Chondrocyte (in vitro differentiated cells): ENCODE data around the gene NXN. TPM values are rescaled to one million over a fixed set of nuclear protein-coding genes. Genes with fewer than 3 reads are reported as not detected.

Experiments used
- DNase-seq: peaks from one replicate; pipeline ENCODE4 v3.0.0; 2021; ENCODE audit warnings: mixed read lengths, low spot score
- H3K27ac Mint-ChIP-seq: one replicate; pipeline ENCODE4 v1.8.0; 2021; ENCODE audit warnings: mild to moderate bottlenecking, moderate library complexity, mixed read lengths; ENCODE audit not compliant: unreplicated experiment
- H3K27me3 Mint-ChIP-seq: 2 replicates; pipeline ENCODE4 v1.8.0; 2021; ENCODE audit warnings: low read depth, mixed read lengths
- H3K36me3 Mint-ChIP-seq: 2 replicates; pipeline ENCODE4 v1.8.0; 2021; ENCODE audit warnings: low read depth, mixed read lengths
- H3K4me1 Mint-ChIP-seq: 2 replicates; pipeline ENCODE4 v1.8.0; 2021; ENCODE audit warnings: low read depth, mild to moderate bottlenecking, mixed read lengths
- H3K4me3 Mint-ChIP-seq: one replicate; pipeline ENCODE4 v1.8.0; 2021; ENCODE audit warnings: mild to moderate bottlenecking, moderate library complexity, mixed read lengths; ENCODE audit not compliant: unreplicated experiment
- H3K9me3 Mint-ChIP-seq: 2 replicates; pipeline ENCODE4 v1.8.0; 2021; ENCODE audit warnings: low read depth, mixed read lengths
- total RNA-seq: library from RNA; stranded (reverse); gene quantifications from 3 replicates; pipeline ENCODE4 v1.2.1, GENCODE V29; 2021
- TF ChIP-seq, protein P1 (sequence below): fragments of 200-600 bp; sonication (generic); IDR thresholded peaks from 2 replicates; pipeline ENCODE4 v1.5.0; 2021; ENCODE audit warnings: antibody characterized with exemption, mild to moderate bottlenecking, moderate library complexity

NXN gene
- total RNA-seq, 1 donor from 2014 or later, result 86.4 TPM

DNA sequence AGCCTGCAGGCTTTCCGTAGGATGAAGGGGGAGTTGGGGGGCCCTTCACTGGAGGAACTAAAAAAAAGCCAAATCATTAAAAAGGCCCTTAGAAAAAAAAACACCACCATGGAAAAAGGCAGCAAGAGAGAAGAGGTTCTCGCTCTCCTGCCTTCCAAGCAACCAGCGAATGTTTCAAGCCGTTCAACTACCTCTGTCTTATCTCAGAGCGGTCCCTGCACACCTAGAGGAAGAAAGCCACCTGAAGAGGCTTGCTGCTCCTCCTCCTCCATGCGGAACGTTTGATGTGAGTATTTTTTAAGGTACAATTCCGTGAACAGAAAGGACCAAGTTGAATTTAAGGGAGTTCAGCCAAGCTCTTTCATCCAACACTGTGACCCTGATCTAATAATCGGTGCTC is 9.2 kb downstream of the NXN start:
- TF ChIP-seq, protein P1, sequence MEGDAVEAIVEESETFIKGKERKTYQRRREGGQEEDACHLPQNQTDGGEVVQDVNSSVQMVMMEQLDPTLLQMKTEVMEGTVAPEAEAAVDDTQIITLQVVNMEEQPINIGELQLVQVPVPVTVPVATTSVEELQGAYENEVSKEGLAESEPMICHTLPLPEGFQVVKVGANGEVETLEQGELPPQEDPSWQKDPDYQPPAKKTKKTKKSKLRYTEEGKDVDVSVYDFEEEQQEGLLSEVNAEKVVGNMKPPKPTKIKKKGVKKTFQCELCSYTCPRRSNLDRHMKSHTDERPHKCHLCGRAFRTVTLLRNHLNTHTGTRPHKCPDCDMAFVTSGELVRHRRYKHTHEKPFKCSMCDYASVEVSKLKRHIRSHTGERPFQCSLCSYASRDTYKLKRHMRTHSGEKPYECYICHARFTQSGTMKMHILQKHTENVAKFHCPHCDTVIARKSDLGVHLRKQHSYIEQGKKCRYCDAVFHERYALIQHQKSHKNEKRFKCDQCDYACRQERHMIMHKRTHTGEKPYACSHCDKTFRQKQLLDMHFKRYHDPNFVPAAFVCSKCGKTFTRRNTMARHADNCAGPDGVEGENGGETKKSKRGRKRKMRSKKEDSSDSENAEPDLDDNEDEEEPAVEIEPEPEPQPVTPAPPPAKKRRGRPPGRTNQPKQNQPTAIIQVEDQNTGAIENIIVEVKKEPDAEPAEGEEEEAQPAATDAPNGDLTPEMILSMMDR, result no peak
- no peak overlapping the region for H3K4me3 Mint-ChIP-seq
- no peaks in the 10 kb centered on the region for H3K9me3 Mint-ChIP-seq
- DNase-seq, result no peak
- H3K4me1 Mint-ChIP-seq, result peaks cover 60% of the 10 kb centered on the region
- peak overlapping the region; percentile 67 for H3K27ac Mint-ChIP-seq
- no peaks in the 10 kb centered on the region for H3K27me3 Mint-ChIP-seq
- H3K36me3 Mint-ChIP-seq, result peaks cover 2% of the 10 kb centered on the region

DNA sequence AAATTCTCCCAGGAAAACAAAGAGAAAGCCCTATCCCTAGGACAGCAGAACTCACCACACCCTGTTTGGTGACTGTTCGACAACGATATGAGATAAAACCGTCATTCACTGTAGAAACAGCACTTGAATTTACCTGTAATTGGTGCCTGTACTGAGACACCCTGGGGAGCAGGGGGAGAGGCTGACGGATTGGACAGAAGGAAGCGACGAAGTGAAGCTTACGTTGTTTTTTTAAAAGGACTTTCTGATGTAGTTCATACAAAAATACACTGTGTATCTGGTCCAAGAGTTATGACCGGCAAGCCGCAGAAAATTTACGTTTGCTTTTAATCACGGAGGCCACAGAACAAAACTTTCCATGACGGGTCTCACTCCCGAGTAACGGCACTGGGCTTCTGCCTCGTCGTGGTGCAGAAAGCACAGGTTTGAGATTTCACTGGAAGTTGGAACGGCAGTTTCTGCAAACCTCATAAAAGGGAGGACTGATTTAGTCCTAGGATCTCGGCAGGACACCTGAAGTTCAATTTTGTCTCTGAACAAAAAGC is 9.7 kb downstream of the NXN start:
- Mint-ChIP-seq H3K36me3 (peaks cover 4% of the 10 kb centered on the region), H3K4me3 (peak overlapping the region; percentile 37), H3K27ac (peak overlapping the region; percentile 67), H3K27me3 (no peaks in the 10 kb centered on the region), H3K4me1 (peaks cover 60% of the 10 kb centered on the region), H3K9me3 (no peaks in the 10 kb centered on the region)
- TF ChIP-seq, protein P1, result no peak
- DNase-seq, result no peak

DNA sequence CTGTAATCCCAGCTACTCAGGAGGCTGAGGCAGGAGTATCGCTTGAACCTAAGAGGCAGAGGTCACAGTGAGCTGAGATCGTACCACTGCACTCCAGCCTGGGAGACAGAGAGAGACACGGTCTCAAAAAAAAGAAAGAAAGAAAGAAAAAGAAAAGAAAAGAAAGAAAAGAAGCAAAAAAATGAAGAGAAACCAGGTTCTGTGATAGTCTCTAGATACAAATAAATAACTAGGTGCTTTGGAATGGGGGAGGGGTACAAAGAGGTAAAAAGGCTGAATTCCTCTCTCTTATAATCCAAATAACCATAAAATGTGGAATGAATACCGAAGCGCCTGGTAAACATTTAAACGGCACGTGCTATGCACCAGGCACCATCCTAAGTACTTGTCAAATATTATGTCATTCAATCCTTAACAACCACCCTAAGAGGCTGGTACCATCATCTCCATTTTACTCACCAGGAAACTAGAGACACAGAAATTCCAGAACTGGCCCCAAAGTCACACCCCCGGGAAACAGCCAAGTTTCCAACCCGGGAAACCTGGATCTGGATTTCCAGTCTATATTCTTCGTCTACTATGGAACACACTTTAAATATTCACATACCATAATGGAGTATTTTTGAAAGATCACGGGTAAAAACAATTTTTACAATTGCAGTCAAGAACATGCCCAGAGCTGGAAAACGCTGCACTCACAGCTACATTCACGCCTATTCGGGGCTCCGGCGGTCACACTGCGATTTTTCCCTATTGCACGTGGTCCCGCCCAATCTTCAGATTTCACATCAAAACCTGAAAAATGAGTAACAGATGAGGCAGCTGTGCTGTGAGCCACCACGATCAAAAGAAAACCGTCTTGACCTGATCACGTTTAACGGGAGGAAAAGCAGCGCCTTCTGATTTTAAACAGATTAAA is 10.5 kb downstream of the NXN start:
- Mint-ChIP-seq H3K36me3 (peaks cover 4% of the 10 kb centered on the region), H3K27ac (peak overlapping the region; percentile 67), H3K4me1 (peaks cover 63% of the 10 kb centered on the region), H3K27me3 (no peaks in the 10 kb centered on the region), H3K4me3 (peak overlapping the region; percentile 37), H3K9me3 (no peaks in the 10 kb centered on the region)
- TF ChIP-seq, protein P1, result no peak
- no peak for DNase-seq

DNA sequence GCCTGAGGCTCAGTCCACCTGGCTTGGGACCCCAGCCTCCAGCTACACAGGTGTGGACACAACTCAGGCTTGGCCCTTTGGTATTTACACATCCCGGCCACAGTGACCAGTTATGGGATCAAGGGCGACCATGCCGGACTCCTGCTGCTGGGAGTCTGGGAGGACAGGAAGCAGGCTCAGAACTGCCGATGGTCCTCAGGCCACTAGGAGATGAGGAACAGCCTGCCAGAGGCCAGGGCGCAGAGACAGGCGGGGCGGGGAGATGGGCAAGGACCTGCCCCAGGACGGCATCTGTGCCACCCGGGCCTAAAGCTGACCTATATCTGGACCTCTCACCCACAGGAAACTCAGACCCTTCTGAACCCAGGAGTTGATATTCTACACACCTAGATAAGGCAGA is 12.5 kb downstream of the NXN start:
- H3K4me3 Mint-ChIP-seq, result no peak overlapping the region
- no peaks in the 10 kb centered on the region for H3K27me3 Mint-ChIP-seq
- no peaks in the 10 kb centered on the region for H3K9me3 Mint-ChIP-seq
- peaks cover 4% of the 10 kb centered on the region for H3K36me3 Mint-ChIP-seq
- peaks cover 72% of the 10 kb centered on the region for H3K4me1 Mint-ChIP-seq
- DNase-seq, result no peak
- no peak overlapping the region for H3K27ac Mint-ChIP-seq
- TF ChIP-seq, protein P1, result no peak

DNA sequence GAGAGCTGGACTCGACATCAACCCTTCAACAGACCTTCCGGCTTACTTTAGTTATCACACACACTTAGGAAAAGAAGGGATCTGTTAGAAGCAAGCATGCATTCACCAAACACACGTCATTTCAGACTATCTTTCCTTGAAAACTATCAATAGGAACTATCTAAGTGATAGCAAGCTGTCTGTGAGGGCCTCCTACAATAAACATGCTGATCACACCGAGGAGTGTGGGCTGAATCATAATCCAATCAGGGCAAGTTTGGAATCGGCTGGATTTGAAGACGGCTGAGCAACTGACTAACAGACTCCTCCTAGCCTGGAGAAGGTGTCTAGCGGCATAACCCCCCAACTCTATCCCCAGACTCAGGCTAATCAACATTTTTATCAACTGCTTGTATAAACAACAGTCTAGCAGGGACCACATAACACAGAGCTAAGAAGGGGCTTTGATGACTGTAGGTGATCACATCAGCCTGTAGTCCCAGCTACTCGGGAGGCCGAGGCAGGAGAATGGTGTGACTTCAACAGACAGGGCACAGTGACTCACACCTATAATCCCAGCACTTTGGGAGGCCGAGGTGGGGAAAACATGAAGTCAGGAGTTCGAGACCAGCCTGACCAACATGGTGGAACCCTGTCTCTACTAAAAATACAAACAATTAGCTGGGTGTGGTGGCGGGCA is 14.1 kb downstream of the NXN start:
- peaks cover 4% of the 10 kb centered on the region for H3K36me3 Mint-ChIP-seq
- H3K9me3 Mint-ChIP-seq, result no peaks in the 10 kb centered on the region
- H3K27me3 Mint-ChIP-seq, result no peaks in the 10 kb centered on the region
- peak overlapping the region; percentile 27 for H3K27ac Mint-ChIP-seq
- H3K4me1 Mint-ChIP-seq, result peaks cover 73% of the 10 kb centered on the region
- TF ChIP-seq, protein P1, result no peak
- no peak for DNase-seq
- H3K4me3 Mint-ChIP-seq, result no peak overlapping the region
